Hippocampal formation (tissue), 2 donors: Measurements from ENCODE around the gene RPL36A.

ENCODE experiments used
- DNase-seq, 2 donors: peaks; one replicate each; lab custom pipeline; 2025; lab: John Stamatoyannopoulos, UW

RPL36A gene

GRCh38 chrX:101390664-101391525 is at the start of gene RPL36A:
TSS of gene RPL36A (plus strand) at chrX:101391011. CDS start at chrX:101391044, 33 bp downstream.
- DNase-seq, result peak; percentile 71 to 79

GRCh38 chrX:101347859-101348451 is 42.9 kb upstream of the RPL36A start:
- DNase-seq, result peak in 1 of 2 donors; percentile 14

- DNase-seq, result peak; percentile 8 to 60
These were observed 42.2 kb upstream of the RPL36A start, which contains the start of gene TIMM8A for GRCh38 chrX:101348452-101349192. TSS of gene TIMM8A (minus strand) at chrX:101348742. CDS start at chrX:101348664, 78 bp downstream.

- DNase-seq, result no peak
These were observed 41.6 kb upstream of the RPL36A start for GRCh38 chrX:101349193-101349562.

- DNase-seq, result no peak
These were observed 33.5 kb upstream of the RPL36A start for GRCh38 chrX:101357166-101357795.

- DNase-seq, result no peak
These were observed 30.8 kb upstream of the RPL36A start for GRCh38 chrX:101359966-101360365.

GRCh38 chrX:101360390-101360789 is 30.4 kb upstream of the RPL36A start:
- DNase-seq, result no peak

GRCh38 chrX:101362116-101362515 is 28.7 kb upstream of the RPL36A start:
- no peak for DNase-seq

GRCh38 chrX:101362757-101363156 is 28.1 kb upstream of the RPL36A start:
- DNase-seq, result no peak

- DNase-seq, result no peak
These were observed 25.5 kb upstream of the RPL36A start for GRCh38 chrX:101365301-101365795.

GRCh38 chrX:101368800-101369199 is 22.0 kb upstream of the RPL36A start:
- DNase-seq, result no peak

- no peak for DNase-seq
These were observed 21.1 kb upstream of the RPL36A start for GRCh38 chrX:101369687-101370086.

GRCh38 chrX:101370888-101371504 is 19.8 kb upstream of the RPL36A start:
- DNase-seq, result no peak

- no peak for DNase-seq
These were observed 13.3 kb upstream of the RPL36A start for GRCh38 chrX:101377547-101377946.

- DNase-seq, result no peak
These were observed 7.1 kb upstream of the RPL36A start for GRCh38 chrX:101383679-101384205.

- no peak for DNase-seq
These were observed 5.7 kb upstream of the RPL36A start for GRCh38 chrX:101385026-101385684.

- DNase-seq, result no peak
These were observed 4.8 kb upstream of the RPL36A start, which contains the start of gene BTK for GRCh38 chrX:101385795-101386541. TSS of gene BTK (minus strand) at chrX:101386191. CDS start at chrX:101375284, 10,907 bp downstream.

GRCh38 chrX:101386542-101386885 is 4.3 kb upstream of the RPL36A start:
- DNase-seq, result no peak

- no peak for DNase-seq
These were observed 2.2 kb upstream of the RPL36A start for GRCh38 chrX:101388604-101389003.

GRCh38 chrX:101391831-101392230 is 1.0 kb downstream of the RPL36A start:
- DNase-seq, result no peak
